ENCODE results near the gene VWA8.
A peak's percentile ranks its signal among the peaks of the same experiment; 100 is the strongest.

Gene VWA8

GRCh38 chr13:41565846-41566245, 395.1 kb downstream of the VWA8 start:
- TF ChIP-seq TSHZ2 (CRISPR knock-in tag; IDR thresholded peaks at IDR 0.05) (no peak), CREB5 (CRISPR knock-in tag; IDR thresholded peaks at IDR 0.05; ENCODE audit: low read depth) (no peak), ESRRG (CRISPR knock-in tag; IDR thresholded peaks at IDR 0.05) (no peak), ZFP30 (CRISPR knock-in tag; IDR thresholded peaks at IDR 0.05) (no peak), PATZ1 (CRISPR knock-in tag; IDR thresholded peaks at IDR 0.05; ENCODE audit: borderline replicate concordance) (no peak), ZNF8 (CRISPR knock-in tag; IDR thresholded peaks at IDR 0.05) (no peak)
- no peak for ATAC-seq

GRCh38 chr13:41565216-41565615, 395.7 kb downstream of the VWA8 start:
- ATAC-seq: peak; percentile 34; the same call in 2 of the 3 replicates
- no peak for TF ChIP-seq TSHZ2 (CRISPR knock-in tag; IDR thresholded peaks at IDR 0.05)
- no peak for TF ChIP-seq BACH2 (CRISPR knock-in tag; IDR thresholded peaks at IDR 0.05; ENCODE audit: borderline replicate concordance)
- no peak for TF ChIP-seq RARB (CRISPR knock-in tag; IDR thresholded peaks at IDR 0.05)
- no peak for TF ChIP-seq ISL1 (CRISPR knock-in tag; IDR thresholded peaks at IDR 0.05)
- no peak for TF ChIP-seq SNAI2 (CRISPR knock-in tag; IDR thresholded peaks at IDR 0.05)
- TF ChIP-seq PATZ1 (CRISPR knock-in tag; IDR thresholded peaks at IDR 0.05; ENCODE audit: borderline replicate concordance): no peak
- no peak for TF ChIP-seq ZFP3 (CRISPR knock-in tag; IDR thresholded peaks at IDR 0.05)
- TF ChIP-seq ZNF565 (CRISPR knock-in tag; conservative IDR thresholded peaks at IDR 0.05; ENCODE audit: low read depth): no peak

- ATAC-seq: no peak
- TF ChIP-seq ZFP30 (CRISPR knock-in tag; IDR thresholded peaks at IDR 0.05) (no peak), SNAI2 (CRISPR knock-in tag; IDR thresholded peaks at IDR 0.05) (no peak), ZNF8 (CRISPR knock-in tag; IDR thresholded peaks at IDR 0.05) (no peak), BACH2 (CRISPR knock-in tag; IDR thresholded peaks at IDR 0.05; ENCODE audit: borderline replicate concordance) (no peak), TCF4 (CRISPR knock-in tag; IDR thresholded peaks at IDR 0.05; ENCODE audit: borderline replicate concordance) (no peak)
These were observed 396.9 kb downstream of the VWA8 start for GRCh38 chr13:41563984-41564365.

DNA sequence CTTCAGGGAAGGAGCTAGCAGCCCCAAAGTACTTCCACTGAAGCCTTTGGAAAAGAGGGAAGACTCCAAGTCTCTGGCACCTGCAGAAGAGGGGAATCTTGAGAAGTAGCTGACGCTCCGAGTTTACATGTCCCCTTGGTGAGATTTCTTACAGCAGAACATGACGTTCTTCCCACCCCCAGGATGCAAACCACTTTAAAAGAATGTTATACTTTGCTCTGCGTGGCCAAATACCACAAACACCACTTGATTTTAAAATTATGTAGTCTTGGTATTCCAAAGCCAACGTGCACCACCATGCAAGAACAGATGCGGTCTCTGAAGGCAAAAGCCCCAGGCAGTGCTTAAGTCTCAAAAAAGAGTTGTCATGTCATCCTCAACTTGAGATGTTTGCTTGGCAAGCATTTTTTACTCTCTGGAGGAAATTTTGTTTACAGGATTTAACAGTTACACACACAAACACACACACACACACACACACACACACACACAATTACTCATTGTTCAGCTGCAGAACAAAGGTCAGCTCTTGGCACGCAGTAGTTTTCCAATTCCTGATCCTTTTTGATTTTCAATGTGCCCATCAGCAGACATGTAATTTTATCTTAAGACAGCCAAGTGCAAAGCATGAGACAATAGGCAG, 397.4 kb downstream of the VWA8 start:
- ATAC-seq: no peak
- no peak for TF ChIP-seq ZNF565 (CRISPR knock-in tag; conservative IDR thresholded peaks at IDR 0.05; ENCODE audit: low read depth)
- TF ChIP-seq CSRNP3 (CRISPR knock-in tag; IDR thresholded peaks at IDR 0.05): no peak
- TF ChIP-seq OSR1 (CRISPR knock-in tag; IDR thresholded peaks at IDR 0.05): no peak
- no peak for TF ChIP-seq ISL1 (CRISPR knock-in tag; IDR thresholded peaks at IDR 0.05)
- TF ChIP-seq, protein P1, sequence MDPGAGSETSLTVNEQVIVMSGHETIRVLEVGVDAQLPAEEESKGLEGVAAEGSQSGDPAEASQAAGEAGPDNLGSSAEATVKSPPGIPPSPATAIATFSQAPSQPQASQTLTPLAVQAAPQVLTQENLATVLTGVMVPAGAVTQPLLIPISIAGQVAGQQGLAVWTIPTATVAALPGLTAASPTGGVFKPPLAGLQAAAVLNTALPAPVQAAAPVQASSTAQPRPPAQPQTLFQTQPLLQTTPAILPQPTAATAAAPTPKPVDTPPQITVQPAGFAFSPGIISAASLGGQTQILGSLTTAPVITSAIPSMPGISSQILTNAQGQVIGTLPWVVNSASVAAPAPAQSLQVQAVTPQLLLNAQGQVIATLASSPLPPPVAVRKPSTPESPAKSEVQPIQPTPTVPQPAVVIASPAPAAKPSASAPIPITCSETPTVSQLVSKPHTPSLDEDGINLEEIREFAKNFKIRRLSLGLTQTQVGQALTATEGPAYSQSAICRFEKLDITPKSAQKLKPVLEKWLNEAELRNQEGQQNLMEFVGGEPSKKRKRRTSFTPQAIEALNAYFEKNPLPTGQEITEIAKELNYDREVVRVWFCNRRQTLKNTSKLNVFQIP (CRISPR knock-in tag; IDR thresholded peaks at IDR 0.05; ENCODE audit: borderline replicate concordance, low read depth): no peak
- no peak for TF ChIP-seq CREB5 (CRISPR knock-in tag; IDR thresholded peaks at IDR 0.05; ENCODE audit: low read depth)
- no peak for TF ChIP-seq CSDC2 (CRISPR knock-in tag; IDR thresholded peaks at IDR 0.05)
- TF ChIP-seq ZFP30 (CRISPR knock-in tag; IDR thresholded peaks at IDR 0.05): no peak
